Limb (tissue), 2 donors: ENCODE data around the gene NOTCH4.

Source experiments
- DNase-seq, 2 donors: peaks; one replicate each; pipeline ENCODE4 v3.0.0-alpha.2; 2016; ENCODE audit errors: extremely low spot score in 2 of 2

The NOTCH4 gene

DNA sequence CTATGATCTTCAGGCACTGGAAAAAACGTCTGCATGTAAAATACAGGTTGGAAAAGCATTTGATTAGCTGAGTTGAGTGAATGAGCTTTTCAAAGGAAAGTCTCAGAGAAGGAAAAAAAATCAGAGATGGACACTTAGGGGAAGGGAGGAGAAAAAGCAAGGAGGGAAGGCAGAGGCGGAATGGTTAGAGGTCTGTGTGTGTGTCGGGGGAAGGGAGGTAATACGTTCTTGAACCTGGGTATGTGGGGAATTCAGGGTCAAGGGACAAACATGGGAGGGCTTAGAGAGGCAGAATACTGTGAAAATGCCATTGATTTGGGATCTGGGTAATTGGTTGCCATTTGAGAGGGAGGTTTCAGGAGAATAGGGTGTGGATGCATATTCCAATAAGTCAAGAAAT, 77.2 kb downstream of the NOTCH4 start:
- DNase-seq, result no peak

DNA sequence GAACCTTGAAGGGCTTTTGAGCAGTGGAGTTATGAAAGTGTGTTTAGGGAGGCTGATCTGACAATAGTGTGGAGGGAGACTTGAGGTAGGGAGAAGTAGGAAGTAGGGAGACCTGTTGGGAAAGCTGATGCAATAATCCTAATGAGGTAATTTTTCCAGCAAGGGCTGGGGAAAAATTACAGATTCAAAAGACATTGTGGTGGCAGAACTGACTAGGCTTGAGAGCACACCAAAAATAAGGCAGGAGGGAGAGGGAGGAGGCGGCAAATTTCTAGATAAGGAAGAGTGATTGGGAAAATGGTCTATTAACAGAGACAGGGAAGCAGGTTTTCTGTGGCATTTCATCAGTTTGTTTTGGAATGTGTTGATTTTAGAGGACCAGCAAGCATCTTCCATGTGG, 77.6 kb downstream of the NOTCH4 start:
- DNase-seq, result no peak
